ENCODE data around the gene CYTH3. TPM values are rescaled to one million over a fixed set of nuclear protein-coding genes. Genes with fewer than 3 reads are reported as not detected.

The CYTH3 gene
- total and polyA plus RNA-seq, 2 of the 13 experiments (the other 11 are each of a cell fraction or from before 2014, with no cell fraction given), result 3.1 to 3.8 TPM

DNA sequence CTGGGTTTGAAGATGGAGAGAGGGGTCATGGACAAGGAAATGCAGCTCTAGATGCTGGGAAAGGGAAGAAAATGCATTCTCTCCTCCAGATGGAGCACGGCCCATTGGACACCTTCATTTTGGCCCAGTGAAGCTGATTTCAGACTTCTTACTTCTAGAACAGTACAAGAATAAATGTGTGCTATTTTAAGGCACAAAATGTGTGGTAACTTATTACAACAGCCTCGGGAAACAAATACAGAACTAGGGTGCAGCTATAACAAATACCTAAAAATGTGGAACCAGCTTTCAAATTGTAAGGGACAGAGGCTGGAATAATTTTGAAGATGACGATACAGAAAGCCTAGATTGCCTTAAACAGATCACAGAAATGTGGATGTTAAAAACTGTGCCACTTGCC lies 54.1 kb downstream of the CYTH3 start:
- no peak for ATAC-seq
- CTCF ChIA-PET (ENCODE audit: low intra/inter-chr PET ratio, low total read pairs), result no interaction called here
- no peak overlapping the region for H3K27ac ChIP-seq (ENCODE audit: extremely low read length, insufficient read depth, low read length)
- in situ Hi-C loops (cut with HindIII; ENCODE audit: extremely low pct_ligation_motif_present, low pct_unique_long_range_greater_than_20kb), result no loop called here
- H3K9me3 ChIP-seq (ENCODE audit: low read length), result no peaks in the 10 kb centered on the region
- no peak overlapping the region for H3K4me3 ChIP-seq (replicated peaks in 1 of 3; ENCODE audit: insufficient read depth in 1 of 3, low read depth in 2 of 3, low read length in 3 of 3)
- H3K79me2 ChIP-seq (ENCODE audit: insufficient read depth, low read length), result no peaks in the 10 kb centered on the region
- no peak overlapping the region for H2AFZ ChIP-seq (ENCODE audit: low read length)
- no peak for TF ChIP-seq MIER3 (CRISPR knock-in tag; IDR thresholded peaks at IDR 0.05; ENCODE audit: borderline replicate concordance)
- no peak for TF ChIP-seq ELF1 (CRISPR knock-in tag; IDR thresholded peaks at IDR 0.05)
- TF ChIP-seq, protein P1, sequence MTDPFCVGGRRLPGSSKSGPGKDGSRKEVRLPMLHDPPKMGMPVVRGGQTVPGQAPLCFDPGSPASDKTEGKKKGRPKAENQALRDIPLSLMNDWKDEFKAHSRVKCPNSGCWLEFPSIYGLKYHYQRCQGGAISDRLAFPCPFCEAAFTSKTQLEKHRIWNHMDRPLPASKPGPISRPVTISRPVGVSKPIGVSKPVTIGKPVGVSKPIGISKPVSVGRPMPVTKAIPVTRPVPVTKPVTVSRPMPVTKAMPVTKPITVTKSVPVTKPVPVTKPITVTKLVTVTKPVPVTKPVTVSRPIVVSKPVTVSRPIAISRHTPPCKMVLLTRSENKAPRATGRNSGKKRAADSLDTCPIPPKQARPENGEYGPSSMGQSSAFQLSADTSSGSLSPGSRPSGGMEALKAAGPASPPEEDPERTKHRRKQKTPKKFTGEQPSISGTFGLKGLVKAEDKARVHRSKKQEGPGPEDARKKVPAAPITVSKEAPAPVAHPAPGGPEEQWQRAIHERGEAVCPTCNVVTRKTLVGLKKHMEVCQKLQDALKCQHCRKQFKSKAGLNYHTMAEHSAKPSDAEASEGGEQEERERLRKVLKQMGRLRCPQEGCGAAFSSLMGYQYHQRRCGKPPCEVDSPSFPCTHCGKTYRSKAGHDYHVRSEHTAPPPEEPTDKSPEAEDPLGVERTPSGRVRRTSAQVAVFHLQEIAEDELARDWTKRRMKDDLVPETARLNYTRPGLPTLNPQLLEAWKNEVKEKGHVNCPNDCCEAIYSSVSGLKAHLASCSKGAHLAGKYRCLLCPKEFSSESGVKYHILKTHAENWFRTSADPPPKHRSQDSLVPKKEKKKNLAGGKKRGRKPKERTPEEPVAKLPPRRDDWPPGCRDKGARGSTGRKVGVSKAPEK (CRISPR knock-in tag; IDR thresholded peaks at IDR 0.05; ENCODE audit: borderline replicate concordance), result no peak
- no peak for TF ChIP-seq NFRKB (IDR thresholded peaks at IDR 0.05)
- TF ChIP-seq ZMYM4 (CRISPR knock-in tag; IDR thresholded peaks at IDR 0.05), result no peak
- TF ChIP-seq NCOR1 (IDR thresholded peaks at IDR 0.05; ENCODE audit: borderline replicate concordance, low read length), result no peak
- no peak for TF ChIP-seq CENPX (CRISPR knock-in tag; IDR thresholded peaks at IDR 0.05)
- no peak for TF ChIP-seq NFIB (CRISPR knock-in tag; IDR thresholded peaks at IDR 0.05; ENCODE audit: borderline replicate concordance)
- H4K20me1 ChIP-seq (ENCODE audit: insufficient read depth, low read length), result no peaks in the 10 kb centered on the region
- WGBS (ENCODE audit: low lambda C conversion rate), result 56% methylated on average over 3 of the region's 3 CpGs
- no peak overlapping the region for H3K4me2 ChIP-seq (ENCODE audit: low read depth, low read length)
- BruUV-seq (replicated peaks), result no TSS peak
- no peaks in the 10 kb centered on the region for H3K36me3 ChIP-seq (replicated peaks in 1 of 2; ENCODE audit: control insufficient read depth in 1 of 2, insufficient read depth in 2 of 2, low read length in 2 of 2)
- no peak overlapping the region for H3K9ac ChIP-seq (ENCODE audit: insufficient read depth, low read depth, low read length)
- intact Hi-C loops (cut with micrococcal nuclease; ENCODE audit: unreplicated experiment), result no loop called here
- FAIRE-seq, result no peak
- POLR2A ChIA-PET, result no interaction called here
- no peaks in the 10 kb centered on the region for H3K4me1 ChIP-seq (ENCODE audit: insufficient read depth, low read length)
- H3K27me3 ChIP-seq (ENCODE audit: control insufficient read depth in 1 of 2, insufficient read depth in 2 of 2, low read length in 2 of 2), result no peaks in the 10 kb centered on the region
- no peak for DNase-seq (ENCODE audit: low spot score)
